GM10266 (cell line): ENCODE results near the gene NUTF2.
"Not testable (repeated sequence)": the region's sequence is repeated elsewhere in the genome, so short reads cannot be mapped to it uniquely, and the experiment has no call there.

Experiments used
- DNase-seq: peaks from one replicate; pipeline ENCODE4 v3.0.0; 2012; ENCODE audit errors: extremely low spot score
- CTCF ChIP-seq: IDR thresholded peaks from 2 replicates; pipeline ENCODE4 v1.5.1; 2012; ENCODE audit warnings: mild to moderate bottlenecking, low read depth; ENCODE audit not compliant: control insufficient read depth, insufficient read depth; ENCODE audit errors: missing control alignments

NUTF2 gene

DNA sequence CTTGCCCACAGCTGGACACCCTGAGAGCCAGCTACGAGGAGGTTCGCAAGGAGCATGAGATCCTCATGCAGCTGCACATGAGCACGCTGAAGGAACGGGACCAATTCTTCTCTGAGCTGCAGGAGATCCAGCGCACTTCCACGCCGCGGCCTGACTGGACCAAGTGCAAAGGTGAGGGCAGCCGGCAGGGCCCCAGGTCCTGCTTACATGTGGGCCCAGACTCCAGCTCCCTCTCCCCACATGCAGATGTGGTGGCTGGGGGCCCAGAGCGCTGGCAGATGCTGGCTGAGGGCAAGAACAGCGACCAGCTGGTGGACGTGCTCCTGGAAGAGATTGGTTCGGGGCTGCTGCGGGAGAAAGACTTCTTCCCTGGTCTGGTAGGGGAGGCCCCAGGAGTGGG lies 20.8 kb upstream of the NUTF2 start:
- DNase-seq, result no peak

DNA sequence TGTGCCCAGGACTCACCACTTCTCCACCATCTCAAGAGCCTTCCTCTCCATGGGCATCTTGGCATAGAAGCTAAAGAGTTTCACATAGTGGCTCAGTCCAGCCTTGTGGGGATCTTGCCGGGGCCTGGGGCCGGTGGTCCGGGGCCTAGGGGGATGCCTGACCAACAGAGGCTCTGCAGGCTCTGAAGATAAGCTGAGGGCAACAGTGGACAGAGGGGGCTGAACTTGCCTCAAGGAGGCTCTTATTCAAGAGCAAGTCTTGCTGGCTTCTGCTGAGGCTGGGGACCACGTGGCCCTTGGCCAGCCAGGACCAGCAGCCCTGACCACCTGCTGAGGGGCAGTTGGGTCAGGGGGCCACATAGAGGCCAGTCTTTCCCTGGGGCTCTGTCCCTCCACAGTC lies 18.1 kb upstream of the NUTF2 start:
- no peak for DNase-seq

More for the DNA sequence above, 20.8 kb upstream of the NUTF2 start:
- TF ChIP-seq CTCF, result no peak

DNA sequence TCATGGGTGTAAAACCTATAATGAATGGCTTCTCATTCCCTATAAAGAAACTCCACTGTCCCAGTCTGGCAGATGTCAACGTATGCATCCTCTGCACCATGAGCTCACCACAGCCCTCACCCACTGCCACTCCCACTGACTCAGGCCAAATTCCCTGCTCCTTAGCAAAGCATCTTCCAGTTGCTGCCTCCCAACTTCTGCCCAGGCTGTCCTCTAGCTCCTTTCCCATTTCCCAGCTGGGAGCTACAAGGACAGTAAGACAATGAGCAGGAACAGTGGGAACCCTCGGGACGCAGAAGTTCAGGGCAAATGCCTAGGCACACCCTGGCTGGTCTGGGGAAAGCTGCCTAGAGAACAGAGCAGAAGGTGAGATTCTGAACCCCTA lies 13.7 kb upstream of the NUTF2 start:
- no peak for TF ChIP-seq CTCF
- DNase-seq, result no peak

More for the DNA sequence above, 18.1 kb upstream of the NUTF2 start:
- TF ChIP-seq CTCF, result no peak

DNA sequence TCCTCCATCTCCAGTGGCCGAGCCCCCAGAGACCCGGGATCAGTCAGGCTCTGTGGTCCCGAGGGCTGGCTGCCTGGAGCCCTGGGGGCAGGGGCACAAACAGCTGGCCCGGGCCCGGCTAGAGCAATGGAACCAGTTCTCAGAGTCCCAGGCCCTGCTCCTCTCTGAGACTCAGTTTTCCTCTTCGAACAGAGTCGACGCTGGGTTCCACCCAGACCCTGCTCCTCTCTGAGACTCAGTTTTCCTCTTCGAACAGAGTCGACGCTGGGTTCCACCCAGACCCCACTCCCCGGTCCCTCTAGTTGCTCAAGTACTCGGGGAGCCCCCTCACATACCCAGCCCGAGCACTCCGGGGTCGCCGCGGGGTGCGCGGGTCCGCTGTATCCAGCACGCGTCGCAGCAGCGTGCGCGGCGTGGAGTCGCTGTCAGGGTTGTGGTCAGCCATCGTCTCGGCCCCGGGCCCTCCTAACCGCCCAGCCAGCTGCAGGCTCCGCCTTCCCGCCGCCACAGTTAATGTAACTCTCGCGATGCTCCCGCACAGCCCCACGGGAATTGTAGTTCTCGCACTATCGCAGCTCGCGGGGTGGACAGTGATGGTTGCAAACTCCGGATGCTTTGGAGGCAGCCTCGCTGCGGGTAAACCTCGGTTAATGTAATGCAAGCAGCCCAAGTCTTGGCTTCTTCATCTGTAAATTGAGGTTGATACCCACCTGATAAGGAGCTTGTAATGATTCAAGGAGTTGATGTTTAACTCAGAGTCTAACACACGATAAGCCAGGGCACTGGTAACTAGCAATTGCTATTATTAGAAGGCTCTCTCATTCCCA lies 13.1 kb upstream of the NUTF2 start:
- no peak for TF ChIP-seq CTCF
- peak; percentile 95 for DNase-seq

GRCh38 chr16:67834242-67834614 lies 12.5 kb upstream of the NUTF2 start:
- TF ChIP-seq CTCF, result no peak
- DNase-seq, result no peak

DNA sequence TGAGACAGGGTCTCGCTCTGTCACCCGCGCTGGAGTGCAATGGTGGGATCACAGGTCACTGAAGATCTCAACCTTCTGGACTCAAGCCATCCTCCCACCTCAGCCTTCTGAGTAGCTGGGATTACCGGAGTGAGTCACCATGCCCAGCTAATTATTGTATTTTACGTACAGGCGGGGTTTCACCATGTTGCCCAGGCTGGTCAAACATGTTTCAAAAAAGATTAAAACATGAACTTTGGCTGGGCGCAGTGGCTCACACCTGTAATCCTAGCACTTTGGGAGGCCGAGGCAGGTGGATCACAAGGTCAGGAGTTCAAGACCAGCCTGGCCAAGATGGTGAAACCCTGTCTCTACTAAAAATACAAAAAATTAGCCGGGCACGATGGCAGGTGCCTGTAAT lies 9.5 kb upstream of the NUTF2 start:
- not testable (repeated sequence) for DNase-seq

GRCh38 chr16:67837811-67838210 lies 8.9 kb upstream of the NUTF2 start:
- no peak for TF ChIP-seq CTCF
- no peak for DNase-seq

DNA sequence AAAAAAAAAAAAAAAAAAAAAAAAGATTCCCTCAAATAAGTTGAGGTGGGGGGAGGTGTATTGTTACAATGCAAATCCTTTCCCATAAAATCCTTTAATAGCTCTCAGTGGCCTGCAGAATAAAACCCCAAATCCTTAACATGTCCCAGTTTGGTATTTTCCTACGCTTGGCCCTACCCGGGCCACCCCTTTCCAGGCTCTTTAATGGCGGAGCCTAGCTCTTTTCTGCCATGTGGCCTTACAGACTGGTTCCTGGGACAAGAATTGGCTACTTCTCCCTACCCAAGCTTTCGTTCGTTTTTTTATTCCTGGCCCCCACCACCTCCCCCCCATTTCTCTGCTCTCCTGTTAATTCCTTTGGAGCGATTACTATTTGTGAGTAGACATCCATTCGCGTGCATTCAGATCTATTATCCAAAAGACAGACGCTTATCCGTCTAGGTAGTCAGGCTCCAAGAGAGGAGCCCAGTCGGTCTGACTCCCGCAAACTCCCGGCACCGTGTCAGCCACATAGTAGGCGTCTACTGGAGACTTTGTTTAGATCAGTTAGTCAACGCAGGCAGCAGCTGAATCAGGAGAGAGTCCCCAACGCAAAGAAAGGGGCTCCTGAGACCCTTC lies 5.4 kb upstream of the NUTF2 start:
- no peak for DNase-seq

More for the DNA sequence above, 5.4 kb upstream of the NUTF2 start:
- no peak for TF ChIP-seq CTCF
